Activated CD4-positive, alpha-beta T cell treated with anti-CD3 and anti-CD28 coated beads, Interleukin-10, Interleukin-2, amounts not matched to agents 100 ng/mL and 50 ng/mL, durations not matched to agents 16 hours and 8 hours (primary cell): ENCODE results near the gene RPRD1B.
"Not testable (repeated sequence)": the region's sequence is repeated elsewhere in the genome, so short reads cannot be mapped to it uniquely, and the experiment has no call there.

Experiments
- DNase-seq: peaks from one replicate; pipeline ENCODE4 v3.0.0-alpha.2; 2020

The RPRD1B gene

DNA sequence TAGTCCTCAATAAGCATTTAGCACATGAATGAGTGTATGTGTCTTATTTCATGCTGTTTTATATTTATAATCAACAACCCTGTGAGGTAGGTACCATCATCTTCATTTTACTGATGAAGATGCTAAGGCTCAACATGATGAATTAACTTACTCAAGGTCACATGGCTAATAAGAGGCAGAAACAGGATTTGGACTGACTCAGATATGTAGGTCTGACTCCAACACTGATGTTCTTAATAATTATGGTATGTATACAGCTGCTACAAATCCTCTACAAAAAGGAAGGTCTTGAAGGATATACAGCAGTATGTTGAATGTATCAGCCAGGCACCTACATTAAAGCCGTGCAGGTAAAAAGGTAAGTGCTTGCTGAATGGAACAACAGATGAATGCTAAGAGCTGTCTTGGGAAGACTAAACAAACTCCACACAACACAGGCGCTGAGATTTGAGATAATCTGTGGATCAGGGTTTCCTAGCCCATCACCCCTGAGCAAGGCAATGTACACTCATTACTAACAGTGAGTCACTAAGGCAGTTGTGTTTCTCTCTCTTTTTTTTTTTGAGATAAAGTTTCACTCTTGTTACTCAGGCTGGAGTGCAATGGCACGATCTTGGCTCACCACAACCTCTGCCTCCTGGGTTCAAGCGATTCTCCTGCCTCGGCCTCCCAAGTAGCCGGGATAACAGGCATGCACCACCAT, 32.2 kb upstream of the RPRD1B start:
- DNase-seq, result peak; percentile 79

DNA sequence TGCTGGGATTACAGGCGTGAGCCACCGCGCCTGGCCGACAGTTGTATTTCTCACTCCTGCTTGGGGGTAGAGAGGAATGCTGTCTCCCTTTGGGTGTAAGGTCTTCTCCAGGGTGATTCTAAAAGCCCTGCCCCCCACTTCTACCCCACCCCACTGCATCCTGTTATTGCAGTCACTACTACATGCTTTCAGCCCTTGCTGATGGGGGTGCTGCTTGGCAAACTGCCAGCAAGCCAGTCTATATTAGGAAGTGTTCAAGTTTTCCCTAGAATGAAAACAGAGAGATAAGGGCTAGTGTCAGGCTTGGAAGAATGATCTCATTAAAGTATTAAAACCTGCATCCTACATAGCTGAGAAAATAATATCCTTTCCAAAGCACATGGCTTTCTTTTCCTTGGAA, 31.6 kb upstream of the RPRD1B start:
- DNase-seq, result peak; percentile 54

DNA sequence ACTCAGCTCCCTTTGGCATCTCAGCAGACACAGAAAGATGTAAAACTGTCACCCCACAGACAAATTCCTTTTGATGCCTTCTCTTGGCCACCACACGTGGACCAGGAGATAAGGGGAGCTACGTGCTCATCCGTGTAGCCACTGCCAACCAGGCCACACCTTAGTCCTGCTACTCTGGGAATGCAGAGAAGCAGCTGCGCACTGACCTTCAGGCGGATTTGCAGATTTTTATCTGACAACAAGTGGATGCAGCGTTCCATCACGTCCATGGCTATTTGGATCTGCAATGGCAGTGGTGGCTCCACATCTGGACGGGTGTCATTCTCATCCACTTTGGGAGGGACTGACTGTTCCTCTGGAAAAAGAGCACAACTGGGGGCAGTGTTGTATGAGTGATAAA, 31.1 kb upstream of the RPRD1B start:
- no peak for DNase-seq

DNA sequence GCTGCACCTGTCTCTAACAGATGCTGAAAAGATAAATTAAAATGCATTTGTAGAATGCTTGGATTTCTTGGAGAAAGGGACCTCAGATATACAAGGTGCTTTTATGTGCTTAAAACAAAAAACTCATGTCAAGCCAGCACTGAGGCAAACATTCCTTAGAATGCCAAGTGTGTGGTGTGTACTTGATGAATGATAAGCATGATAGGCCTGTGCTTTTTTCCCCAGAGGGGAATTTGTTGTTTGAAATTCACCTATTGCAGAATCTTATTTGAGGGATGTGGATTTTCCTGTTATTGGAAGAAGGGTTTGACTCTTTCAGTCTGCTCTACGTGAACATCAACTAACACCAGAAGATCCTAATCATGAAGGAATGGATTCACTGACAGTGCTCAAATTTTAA, 29.1 kb upstream of the RPRD1B start:
- no peak for DNase-seq

DNA sequence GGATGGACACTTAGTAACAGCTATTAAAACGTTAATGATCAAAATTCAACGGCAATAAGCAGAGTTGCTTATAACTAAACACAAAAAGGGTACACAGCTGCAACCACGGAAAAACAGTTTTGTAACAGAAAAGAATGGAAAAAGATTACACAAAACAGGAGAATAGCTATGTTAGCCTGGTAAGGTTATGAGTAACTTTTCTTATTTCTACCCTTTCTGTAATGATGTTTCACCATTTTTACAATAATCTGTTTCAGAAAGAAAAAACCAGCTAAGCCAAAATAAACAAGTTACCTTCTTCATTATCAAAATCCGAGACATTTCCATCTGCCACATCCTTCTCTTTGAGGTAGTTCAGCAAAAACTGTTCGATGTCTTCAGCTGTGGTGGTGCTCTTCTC, 27.6 kb upstream of the RPRD1B start:
- DNase-seq, result peak; percentile 67

DNA sequence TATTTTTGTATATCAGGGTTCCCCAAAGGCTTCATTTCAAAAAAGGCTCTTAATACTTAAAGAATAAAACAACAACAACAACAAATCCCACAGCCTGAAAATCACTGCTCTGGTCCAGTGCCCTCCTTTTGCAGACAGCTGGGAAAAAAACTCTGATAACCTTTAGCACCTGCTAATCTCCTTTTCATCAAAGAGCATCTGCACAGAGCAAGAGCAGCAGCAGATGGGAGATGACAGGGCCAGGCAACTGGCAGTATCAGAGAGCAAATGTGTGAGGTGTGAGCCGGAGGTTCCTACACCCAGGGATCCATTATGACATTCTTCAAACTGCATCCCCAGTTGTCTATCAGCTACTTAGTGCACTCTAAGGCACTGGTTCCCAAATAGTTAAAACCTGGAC, 26.0 kb upstream of the RPRD1B start:
- DNase-seq, result no peak

DNA sequence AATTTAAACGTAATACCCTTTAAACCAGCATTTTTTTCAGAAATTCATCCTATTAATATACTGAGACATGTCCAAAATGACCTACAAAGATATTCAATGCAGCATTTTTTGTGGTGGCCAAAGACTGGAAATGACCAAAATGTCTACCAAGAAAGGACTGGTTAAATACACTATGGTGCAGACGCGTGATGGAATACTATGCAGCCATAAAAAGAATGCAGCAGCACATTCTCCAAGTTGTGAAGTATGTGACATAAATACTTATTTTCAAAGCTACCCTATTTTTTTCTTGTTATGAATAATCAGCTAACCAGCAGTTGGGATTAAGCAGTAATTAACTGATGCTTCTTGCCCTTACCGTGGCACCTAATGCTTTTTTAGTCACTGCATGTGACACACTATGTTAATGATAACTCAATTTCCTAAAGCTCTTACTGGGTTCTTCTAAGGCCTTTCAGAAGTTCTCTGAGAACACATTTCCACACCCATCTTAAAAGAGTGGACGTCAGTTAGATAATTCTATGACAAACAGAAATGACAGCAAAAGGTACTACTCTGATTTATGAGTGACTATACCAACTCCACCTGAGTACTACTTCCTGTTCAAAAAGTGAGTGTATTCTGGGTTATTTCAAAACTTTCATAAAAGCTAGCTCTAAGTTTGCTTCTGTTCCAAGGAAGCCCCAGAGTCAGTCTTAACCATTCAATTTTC, 25.2 kb upstream of the RPRD1B start:
- peak; percentile 34 for DNase-seq

DNA sequence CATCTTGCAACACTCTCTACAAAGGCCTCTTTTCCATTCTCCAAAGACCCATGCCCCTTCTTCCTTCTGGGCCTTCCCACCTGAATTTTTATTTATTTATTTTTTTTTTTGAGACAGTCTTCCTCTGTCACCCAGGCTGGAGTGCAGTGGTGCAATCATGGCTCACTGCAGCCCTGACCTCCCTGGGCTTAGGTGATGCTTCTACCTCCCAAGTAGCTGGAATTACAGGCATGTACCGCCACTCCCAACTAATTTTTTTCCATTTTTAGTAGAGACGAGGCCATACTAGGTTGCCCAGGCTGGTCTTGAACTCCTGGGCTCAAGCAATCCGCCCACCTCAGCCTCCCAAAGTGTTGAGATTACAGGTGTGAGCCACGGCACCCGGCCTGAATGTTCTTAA, 24.1 kb upstream of the RPRD1B start:
- DNase-seq, result not testable (repeated sequence)

DNA sequence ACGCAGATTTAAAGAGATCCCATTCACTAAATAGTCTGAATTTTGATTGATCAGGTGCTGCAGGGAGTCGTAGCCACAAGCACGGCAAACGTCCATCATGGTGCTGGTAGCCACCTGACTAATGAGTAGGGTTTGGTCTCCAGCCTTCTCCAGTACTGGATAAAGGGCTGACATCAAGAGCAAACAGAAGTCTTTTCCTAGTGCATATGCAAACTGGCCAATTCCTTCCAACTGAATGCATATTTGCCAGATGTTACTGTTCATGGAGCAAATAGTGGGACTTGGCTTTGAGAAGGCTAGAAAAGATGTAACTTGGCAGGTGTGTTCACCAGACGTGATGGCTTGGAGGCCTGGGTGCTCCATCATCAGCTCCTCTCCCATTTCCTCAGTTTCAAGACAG, 21.9 kb upstream of the RPRD1B start:
- DNase-seq, result no peak

DNA sequence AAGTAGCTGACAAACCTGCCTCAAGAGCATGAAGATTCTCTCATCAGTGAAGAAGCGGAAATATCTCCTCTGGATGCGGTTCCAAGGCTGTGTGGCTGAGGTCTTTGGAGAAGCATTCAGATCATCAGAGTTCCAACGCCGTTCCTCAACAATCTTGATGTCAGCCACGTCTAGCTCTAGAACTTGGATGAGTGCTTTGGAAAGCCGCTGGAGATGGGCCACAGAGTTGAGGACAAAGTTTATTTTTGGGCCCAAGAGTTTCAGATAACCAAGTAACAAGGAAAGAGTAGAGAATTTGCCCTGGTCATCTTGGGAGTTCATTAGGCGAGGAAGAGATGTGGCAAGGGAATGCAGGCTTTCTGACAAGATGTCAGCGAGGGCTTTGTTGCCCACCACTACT, 21.2 kb upstream of the RPRD1B start:
- no peak for DNase-seq

DNA sequence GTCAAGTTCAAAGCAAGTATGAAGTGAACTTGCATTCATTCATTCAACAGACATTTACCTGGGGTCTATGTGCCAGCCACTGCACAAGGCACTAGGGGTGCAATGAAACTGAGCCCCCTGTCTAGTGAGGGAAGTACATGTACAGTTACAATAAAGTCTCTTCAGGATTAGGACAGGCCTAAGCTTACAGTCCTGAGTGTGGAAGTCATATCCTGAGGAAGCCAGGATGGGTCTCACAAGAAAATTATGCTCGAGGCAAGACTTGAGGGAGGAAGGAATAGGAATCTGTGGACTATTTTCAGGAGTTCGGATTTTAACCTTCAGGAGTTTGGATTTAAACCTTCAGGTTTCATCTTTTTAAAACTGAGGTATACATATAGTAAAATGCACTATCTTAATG, 19.7 kb upstream of the RPRD1B start:
- no peak for DNase-seq

DNA sequence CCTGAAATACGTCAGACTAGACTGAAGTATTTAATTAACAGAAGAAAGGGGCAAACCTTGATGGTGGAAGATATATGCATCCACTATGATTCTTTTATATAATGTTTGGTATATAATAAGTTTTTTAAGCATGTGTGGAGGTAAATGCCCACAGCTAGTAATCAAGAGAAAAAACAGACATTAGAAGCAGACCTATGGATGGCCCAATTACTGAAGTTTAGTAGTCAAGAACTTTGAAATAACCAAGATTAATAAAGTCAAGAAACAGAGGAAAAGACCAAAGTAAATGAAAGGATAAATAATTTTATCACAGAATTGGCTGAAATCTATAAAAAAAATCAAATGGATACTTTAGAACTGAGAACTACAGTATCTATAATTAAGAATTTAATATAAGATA, 15.6 kb upstream of the RPRD1B start:
- DNase-seq, result no peak

DNA sequence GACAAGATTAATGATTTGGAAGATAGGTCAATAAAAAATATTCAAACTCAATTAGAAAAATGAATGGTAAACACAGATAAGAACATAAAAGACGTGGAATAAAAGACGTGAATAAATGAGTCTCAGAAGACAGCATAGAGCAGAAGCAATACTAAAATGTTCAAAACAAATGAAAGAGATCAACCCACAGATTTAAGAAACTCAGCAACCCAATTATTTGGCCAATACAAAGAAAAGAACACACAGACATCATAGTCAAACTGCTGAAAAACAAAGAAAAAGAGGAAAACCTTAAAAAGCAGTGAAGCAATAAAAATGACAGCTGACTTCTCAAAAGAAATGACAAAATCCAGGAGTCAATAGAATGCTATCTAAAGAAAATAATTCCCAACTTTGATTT, 15.2 kb upstream of the RPRD1B start:
- no peak for DNase-seq

DNA sequence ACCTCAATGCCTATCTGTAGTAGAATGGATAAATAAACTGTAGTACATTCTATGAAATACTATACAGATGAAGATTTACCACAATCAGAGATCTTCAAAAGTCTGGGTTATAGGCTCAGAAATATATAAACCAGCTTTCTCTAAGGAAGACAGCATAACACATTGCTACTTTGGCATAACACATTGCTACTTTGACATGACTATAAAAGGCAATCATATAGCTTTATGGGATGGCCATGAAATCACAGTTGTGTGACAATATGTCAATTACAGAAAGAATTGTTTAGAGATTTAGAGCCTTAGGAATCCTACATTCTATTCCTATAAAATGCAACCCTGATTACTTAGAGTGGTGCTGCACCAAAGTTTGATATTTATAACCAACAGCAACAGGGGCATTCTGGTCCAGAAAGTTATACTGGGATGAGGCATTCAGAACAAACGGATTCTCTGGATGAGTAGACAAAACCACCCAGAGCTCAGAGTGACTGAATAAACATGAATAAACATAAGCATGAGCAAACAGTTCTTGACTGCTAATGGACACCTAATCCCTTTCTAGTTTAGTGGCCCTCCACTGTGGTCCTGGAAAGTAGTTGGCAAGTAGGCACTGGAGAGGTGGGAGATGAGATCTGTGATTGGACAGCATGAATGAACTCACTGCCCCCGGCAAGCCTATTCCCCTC, 12.3 kb upstream of the RPRD1B start:
- DNase-seq, result peak; percentile 45

DNA sequence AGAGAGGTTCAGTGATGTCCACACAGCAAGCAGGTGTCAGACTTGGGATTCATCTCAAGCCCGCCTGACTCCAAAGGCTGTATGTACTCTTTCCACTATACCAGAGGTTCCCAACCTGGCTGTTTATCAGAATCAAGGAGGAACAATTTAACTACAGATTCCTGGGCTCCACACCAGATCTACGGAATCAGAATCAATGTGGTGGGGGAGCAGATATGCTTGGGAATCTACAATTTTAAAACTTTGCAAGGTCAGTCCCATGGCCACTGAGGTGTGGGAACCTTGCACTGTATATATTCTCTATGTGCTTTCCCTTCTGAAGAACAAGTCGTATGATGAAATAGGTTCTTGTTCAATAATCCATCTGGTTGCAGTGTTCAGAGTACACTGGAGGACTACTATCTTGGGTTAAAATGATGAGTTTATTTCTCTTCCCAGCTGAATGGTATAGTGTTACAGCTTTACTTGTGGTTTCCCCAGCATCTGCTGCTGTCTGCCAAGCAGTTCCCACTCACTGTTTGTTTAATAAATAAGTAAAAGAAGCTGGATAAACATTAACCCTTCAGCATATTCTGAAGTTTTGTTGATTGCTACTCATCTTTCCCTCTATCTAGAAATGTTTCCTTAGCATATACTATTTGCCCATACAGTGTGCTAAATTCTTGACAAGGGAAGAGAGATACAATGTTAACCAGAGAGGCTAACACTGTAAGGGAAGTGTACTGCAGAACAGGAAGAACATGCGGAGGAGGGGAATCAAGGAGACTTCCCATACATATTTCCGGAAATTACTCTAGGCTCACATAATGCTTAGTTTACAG, 10.2 kb upstream of the RPRD1B start:
- DNase-seq, result no peak

DNA sequence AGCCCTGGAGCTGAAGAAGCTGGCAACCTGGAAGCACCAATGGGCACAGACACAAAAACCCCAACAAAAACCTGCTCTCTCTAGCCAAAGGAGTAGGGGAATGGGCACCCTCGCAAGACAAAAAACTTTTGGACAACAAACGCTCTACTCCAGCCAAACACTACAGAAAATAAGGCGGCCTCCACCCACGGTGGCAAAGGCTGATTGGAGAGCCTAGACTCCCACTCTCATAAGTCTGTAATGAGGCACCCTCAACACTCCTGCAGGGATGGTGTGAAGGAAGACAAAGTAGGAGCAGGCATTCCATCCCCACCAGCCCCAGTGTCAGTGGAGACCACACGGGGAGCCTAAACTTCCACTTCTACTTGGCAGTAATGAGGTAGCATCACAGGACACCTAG, 9.1 kb upstream of the RPRD1B start:
- DNase-seq, result no peak

DNA sequence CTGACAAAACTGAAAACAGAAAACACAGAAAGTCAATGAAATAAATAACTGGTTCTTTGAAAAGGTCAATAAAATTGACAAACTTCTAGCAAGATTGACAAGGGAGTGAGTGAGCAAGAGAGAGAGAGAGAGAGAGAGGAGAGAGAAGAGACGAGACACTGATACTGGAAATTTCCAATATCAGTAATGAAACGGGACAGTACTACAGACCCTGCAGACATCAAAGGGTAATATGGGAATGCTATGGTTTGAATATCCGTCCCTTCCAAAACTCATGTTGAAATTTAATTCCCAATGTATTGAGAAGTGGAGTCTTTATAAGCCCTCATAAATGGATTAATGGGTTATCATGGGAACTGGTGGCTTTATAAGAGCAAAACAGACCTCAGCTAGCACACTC, 4.1 kb upstream of the RPRD1B start:
- no peak for DNase-seq

DNA sequence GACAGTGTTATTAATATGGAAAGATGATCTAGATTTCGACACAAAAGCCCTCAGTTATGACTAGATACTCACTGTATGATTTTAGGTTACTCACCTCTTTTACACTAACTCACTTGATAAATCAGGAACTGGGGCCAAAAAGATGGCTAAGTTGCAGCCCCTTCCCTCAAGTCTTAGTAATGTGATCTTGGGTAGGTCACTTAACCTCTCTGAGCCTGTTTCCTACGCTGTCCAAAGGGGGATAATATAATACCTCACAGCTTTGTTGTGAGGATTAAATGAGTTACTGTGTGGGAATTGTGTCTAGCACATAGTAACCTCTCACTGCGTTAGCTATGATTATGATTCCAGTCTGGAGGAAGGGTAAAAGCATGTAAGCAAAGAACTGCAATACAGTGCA, 1.6 kb upstream of the RPRD1B start:
- DNase-seq, result no peak

DNA sequence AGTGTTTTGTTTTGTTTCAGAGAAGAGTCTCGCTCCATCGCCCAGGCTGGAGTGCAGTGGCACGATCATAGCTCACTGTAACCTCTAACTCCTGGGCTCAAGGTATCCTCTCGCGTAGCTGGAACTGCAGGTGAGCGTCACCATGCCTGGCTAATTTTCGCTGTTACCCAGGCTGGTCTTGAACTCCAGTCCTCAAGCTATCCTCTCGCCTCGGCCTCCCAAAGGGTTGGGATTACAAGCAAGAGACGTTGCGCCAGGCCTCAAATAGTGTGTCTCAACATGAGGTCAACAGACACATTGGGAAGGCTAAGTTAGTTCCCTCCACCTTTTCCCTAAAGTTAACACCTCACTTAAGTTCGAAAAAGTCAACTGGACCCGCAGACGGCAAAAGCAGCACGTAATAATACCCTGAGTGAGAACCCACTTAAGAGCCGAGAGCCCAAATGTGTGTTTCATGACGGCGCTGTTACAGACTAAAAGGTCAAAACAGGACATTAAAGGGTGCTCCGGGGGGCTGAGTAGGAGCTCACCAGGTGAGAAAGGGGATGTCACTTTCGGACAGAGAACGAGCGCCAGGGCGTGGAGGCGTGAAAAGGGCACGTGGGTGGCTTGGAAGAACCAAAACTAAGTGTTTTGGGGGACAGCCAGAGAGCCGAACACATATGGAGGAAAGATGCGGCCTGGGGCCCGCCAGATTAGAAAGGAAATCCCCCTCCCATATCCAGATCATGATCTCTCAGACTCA, 789 bp upstream of the RPRD1B start:
- DNase-seq, result no peak

DNA sequence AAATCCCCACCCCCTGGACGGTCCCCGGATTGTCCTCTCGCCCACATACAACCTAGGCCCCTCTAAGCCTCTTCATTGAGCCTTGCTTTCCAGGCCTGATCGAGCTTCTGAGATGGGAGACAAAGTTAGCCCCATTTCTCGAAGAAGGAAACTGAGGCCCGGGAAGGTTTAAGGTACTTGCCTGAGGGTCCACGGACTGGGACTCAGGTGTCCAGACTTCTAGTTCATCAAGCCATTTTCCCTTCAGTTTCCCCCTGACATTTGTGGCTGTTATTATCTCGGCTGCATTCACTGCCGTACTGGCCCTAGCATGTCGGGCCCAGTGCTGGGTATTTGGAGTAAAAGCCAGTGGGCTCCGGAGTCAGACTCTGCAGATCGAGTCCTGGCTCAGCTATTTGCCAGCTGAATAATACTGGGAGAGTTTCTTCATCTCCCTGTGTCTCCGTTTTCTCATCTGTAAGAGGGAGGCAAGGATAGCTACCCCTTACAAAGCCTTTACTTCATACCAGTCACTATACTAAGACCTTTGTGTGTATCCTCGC, 633 bp downstream of the RPRD1B start:
- DNase-seq, result no peak

DNA sequence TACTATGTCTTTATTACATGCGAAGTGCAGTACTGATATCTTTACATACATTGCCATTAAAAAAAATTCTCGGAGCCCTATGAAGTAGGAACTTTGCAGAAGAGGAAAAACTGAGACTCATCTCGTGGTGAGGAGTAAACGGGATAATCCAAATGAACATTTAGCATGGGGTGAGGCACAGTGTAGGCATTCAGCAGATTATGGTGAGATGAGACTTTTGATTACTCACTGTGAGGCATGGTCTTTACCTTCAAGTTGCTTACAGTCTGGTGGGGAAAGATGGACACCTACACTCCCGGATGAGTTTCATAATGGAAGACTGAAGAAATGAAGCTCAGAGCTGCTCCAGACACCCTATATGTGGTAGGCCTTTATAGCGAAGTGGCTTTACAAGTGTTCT, 1.4 kb downstream of the RPRD1B start:
- no peak for DNase-seq

DNA sequence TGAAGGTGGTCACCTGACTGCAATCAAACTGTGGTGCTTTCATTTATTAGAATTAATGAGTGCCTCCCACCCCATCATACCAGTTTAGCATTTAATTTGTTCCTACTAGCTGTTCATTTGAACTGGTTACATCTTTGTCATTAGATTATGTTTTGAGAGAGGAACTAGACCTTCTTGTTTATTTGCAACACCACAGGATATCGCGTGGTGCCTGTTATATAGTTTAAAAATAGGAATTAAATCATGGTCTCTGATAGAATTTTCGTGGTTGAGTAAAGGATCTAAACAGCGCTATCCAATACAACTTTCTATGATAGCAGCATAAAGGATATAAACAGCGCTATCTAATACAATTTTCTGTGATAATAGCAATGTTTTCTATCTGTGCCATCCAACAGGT, 2.8 kb downstream of the RPRD1B start:
- DNase-seq, result no peak
